Measurements from ENCODE around the gene SCAF1.

SCAF1 gene, protein sequence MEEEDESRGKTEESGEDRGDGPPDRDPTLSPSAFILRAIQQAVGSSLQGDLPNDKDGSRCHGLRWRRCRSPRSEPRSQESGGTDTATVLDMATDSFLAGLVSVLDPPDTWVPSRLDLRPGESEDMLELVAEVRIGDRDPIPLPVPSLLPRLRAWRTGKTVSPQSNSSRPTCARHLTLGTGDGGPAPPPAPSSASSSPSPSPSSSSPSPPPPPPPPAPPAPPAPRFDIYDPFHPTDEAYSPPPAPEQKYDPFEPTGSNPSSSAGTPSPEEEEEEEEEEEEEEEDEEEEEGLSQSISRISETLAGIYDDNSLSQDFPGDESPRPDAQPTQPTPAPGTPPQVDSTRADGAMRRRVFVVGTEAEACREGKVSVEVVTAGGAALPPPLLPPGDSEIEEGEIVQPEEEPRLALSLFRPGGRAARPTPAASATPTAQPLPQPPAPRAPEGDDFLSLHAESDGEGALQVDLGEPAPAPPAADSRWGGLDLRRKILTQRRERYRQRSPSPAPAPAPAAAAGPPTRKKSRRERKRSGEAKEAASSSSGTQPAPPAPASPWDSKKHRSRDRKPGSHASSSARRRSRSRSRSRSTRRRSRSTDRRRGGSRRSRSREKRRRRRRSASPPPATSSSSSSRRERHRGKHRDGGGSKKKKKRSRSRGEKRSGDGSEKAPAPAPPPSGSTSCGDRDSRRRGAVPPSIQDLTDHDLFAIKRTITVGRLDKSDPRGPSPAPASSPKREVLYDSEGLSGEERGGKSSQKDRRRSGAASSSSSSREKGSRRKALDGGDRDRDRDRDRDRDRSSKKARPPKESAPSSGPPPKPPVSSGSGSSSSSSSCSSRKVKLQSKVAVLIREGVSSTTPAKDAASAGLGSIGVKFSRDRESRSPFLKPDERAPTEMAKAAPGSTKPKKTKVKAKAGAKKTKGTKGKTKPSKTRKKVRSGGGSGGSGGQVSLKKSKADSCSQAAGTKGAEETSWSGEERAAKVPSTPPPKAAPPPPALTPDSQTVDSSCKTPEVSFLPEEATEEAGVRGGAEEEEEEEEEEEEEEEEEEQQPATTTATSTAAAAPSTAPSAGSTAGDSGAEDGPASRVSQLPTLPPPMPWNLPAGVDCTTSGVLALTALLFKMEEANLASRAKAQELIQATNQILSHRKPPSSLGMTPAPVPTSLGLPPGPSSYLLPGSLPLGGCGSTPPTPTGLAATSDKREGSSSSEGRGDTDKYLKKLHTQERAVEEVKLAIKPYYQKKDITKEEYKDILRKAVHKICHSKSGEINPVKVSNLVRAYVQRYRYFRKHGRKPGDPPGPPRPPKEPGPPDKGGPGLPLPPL

DNA sequence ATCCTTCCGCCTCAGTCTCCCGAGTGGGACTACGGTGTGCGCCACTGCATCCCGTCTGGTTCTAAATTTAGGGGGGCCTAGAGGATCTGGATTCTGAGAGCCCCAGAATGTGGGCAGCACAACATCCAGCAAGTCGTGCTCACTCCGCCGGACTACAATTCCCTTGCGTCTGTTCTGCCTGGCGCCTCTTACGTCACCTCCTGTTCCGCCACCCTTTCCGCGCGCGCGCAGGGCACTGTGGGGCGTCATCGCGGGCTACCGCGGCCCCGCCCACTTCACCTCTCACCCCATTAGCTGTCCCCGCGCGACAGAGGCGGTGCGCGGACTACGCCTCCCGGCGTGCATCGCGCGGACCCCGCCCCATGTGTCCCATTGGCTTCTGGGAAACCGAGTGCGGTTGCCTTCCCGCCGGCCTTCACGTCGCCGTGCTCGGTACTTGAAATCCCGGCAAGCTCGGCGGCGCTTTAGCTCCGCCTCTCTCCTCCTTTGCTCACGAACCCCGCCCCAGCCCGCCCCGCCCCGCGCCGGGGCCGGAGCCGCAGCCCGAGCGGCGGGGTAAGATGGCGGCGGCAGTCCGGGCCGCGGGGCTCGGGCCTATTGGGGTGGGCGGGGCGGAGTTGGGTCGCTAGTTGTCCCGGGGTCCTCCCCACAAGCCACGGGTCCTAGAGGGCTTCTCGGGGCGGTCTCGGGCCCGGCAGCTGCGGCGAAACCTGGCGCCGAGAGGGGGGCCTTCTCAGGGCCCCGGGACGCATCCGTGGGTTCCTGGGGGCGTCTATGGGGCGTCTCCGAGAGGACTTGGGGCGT lies at the start of gene SCAF1:
Gene SCAF1, plus strand, starts transcription at position 522 of the 804 bp plus-strand sequence. CDS start 2,818 bp downstream, outside the sequence.
- DNase-seq = peak; percentile 98

DNA sequence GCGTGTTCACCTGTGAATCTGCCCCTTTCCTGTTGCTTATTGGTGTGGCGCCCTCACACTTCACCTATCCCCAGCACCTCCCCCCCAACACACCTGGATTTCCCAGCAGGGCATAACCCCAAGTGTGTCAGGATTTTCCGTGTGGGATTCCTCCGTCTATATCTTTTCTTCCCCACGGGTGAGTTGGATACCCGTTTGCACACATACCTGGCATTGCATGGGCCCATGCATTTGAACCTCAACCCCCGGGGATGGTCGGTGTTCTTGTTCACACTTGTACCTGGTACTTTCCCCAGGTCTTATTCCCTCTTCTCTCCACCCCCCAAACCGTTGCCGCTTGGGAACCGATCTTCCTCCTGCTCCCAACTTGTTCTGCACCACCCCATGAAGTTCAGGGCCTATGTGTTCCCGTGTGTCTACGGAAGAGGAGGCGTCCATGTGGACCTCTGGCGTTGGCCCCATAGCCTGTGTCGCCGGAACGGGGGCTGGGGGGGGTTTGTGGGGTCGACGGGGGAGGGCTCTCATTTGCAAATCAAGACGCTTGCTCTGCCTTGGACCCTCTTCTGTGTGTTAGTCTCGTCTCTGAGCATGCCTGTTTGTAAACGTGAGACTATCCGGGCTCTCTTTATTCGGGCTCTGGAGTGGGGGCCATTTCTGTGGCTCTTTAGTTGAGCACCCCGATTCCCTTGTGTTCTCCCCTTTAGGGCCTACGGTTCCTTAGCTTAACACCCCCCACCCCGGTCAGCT lies 49.4 kb upstream of the SCAF1 start:
- no peak for DNase-seq

DNA sequence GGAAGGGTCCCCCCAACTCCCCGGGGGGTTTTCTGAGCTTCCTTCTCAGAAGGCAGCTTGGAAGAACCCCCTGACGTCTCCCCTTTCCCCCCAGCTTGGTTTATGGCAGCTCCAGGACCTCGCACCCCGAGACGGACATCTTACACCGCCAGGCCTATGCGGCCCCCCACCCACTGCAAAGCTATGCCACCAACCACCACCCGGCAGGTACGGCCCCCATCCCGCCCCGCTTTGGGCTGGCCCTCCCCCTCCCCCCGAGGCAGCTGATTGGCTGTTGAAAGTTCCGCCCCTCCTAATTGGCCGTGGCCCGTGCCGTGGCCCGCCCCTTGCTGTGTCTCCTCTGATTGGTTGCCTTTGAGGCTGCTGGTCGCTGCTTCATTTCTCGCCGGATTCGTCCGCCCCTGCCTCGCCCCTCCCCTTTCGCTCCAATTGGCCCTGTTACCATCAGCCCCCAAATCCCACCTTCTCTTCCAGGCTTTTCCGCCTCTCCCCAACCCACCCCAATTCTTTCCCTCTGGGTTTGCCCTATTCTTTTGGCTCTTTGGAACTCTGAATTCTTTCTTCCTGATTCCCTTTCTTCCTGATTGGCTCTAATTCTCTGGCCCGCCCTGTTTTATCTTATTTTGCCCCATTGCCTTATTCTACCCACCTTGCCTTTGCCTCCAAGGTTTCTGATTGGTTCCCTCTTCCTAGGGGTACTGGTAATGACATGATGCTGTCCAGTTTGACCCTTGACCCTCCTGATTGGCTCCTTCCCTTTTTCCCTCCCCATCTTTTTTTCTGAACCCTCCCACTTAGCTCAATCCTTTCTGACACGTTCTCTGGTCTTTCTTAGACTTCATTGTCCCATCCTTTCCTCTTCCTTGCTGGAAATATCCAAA lies 48.5 kb upstream of the SCAF1 start:
- DNase-seq = peak; percentile 11

DNA sequence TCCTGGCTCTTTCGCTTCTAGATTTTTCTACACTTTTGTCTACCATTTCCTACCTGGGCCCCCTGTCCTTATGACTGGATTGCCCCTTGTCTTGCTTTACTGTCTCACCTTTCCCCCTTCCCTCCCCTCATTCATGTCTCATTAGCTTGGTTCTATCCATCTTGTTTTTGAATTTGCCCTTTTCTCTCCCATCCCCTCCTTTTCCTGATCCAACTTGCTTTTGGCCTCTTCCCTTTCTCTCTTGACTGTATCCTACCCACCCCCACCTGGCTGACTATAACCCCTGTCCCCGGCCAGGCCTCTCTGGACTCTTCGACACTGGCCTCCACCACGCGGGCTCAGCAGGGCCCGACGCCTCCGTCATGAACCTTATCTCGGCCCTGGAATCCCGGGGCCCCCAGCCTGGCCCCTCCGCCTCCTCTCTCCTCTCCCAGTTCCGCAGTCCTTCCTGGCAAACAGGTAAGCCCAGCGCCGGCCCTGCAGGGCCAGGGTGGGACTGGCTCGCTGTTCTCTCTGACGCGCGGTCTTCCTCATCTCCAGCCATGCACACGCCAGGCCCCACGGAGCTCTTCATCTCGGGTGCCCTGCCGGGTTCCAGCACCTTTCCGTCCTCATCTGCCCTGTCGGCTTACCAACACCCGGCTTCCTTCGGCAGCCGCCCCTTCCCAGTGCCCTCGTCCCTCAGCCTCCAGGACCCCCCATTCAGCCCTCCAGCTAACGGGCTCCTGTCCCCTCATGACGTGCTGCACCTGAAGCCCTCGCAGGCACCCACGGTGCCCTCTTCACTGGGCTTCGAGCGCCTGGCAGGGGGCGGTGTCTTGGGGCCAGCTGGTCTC lies 47.6 kb upstream of the SCAF1 start:
- no peak for DNase-seq

DNA sequence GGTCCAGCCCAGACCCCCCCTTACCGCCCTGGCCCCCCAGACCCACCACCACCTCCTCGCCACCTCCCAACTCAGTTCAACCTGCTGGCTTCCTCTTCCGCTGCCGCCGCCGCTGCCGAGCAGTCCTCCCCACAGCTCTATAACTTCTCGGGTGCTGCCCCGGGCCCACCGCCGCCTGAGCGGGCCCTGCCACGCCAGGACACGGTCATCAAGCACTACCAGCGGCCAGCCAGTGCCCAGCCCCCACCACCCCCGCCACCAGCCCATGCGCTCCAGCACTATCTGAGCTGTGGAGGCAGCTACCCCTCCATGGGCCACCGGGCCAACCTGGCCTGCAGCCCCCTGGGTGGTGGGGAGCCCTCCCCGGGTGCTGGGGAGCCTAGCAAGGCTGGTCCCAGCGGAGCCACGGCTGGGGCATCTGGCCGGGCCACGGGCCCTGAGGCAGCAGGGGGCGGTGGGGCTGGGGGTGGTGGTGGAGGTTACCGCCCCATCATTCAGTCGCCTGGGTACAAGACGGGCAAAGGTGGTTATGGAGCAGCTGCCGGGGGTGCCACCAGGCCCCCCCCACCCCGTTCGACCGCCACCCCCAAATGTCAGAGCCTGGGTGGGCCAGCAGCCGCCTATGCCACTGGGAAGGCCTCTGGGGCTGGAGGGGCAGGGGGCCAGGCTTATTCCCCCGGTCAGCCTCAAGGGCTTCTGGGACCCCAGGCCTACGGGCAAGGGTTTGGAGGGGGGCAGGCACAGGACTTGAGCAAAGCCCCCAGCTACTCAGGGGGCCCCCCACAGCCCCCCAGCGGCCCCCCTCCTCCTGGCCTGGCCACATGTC lies 46.8 kb upstream of the SCAF1 start:
- DNase-seq = no peak

DNA sequence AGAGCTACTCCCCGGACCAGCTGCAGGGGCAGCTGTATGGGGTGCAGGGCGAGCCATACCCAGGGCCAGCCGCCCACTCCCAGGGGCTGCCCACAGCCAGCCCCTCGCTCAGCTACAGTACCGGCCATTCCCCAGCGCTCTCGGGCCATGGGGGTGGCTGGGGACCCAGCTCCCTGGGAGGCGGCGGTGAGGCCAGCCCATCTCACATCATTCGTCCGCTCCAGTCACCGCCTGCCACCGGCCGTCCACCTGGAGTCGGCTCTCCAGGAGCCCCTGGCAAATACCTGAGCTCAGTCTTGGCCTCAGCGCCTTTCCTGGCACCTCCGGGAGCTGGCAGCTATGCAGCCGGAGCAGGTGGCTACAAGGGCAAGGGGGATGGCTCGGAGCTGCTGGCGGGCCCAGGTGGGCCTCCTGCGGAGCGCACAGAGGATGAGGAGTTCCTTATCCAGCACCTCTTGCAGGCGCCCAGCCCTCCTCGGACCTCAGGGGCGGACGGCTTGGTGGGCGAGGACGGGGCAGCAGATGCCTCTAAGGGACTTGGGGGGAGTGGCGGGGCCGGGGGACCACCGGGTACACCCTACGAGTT lies 46.1 kb upstream of the SCAF1 start:
- DNase-seq = no peak

DNA sequence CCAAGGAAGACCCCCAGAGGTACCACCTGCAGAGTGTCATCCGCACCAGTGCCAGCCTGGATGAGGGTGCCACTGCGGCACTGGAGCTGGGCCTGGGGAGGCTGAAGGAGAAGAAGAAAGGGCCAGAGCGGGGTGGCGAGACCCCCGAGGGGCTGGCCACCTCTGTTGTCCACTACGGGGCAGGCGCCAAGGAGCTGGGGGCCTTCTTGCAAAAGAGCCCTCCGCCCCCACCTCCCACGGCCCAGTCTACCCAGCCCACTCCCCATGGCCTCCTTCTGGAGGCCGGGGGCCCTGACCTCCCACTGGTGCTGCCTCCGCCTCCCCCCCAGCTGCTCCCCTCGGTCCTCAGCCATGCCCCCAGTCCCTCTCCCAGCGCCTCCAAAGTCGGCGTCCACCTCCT lies 45.6 kb upstream of the SCAF1 start:
- no peak for DNase-seq

DNA sequence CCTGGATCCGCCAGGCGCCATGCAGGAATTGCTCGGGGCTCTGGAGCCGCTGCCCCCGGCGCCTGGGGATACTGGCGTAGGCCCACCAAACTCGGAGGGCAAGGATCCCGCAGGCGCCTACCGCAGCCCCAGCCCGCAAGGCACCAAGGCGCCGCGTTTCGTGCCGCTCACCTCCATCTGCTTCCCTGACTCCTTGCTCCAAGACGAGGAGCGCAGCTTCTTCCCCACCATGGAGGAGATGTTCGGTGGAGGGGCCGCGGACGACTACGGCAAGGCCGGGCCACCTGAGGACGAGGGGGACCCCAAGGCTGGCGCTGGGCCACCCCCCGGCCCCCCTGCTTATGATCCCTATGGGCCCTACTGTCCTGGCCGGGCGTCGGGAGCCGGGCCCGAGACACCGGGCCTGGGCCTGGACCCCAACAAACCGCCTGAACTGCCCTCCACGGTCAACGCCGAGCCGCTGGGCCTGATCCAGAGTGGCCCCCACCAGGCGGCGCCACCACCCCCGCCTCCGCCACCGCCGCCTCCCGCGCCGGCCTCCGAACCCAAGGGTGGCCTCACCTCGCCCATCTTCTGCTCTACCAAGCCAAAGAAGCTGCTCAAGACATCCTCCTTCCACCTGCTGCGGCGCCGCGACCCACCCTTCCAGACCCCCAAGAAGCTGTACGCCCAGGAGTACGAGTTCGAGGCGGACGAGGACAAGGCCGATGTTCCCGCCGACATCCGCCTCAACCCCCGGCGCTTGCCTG lies 44.9 kb upstream of the SCAF1 start:
- no peak for DNase-seq

DNA sequence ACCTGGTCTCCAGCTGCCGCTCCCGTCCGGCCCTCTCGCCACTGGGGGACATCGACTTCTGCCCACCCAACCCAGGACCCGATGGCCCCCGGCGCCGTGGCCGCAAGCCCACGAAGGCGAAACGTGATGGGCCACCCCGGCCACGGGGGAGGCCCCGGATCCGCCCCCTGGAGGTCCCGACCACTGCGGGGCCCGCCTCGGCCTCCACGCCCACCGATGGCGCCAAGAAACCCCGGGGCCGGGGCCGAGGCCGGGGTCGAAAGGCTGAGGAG lies 44.4 kb upstream of the SCAF1 start:
- no peak for DNase-seq

DNA sequence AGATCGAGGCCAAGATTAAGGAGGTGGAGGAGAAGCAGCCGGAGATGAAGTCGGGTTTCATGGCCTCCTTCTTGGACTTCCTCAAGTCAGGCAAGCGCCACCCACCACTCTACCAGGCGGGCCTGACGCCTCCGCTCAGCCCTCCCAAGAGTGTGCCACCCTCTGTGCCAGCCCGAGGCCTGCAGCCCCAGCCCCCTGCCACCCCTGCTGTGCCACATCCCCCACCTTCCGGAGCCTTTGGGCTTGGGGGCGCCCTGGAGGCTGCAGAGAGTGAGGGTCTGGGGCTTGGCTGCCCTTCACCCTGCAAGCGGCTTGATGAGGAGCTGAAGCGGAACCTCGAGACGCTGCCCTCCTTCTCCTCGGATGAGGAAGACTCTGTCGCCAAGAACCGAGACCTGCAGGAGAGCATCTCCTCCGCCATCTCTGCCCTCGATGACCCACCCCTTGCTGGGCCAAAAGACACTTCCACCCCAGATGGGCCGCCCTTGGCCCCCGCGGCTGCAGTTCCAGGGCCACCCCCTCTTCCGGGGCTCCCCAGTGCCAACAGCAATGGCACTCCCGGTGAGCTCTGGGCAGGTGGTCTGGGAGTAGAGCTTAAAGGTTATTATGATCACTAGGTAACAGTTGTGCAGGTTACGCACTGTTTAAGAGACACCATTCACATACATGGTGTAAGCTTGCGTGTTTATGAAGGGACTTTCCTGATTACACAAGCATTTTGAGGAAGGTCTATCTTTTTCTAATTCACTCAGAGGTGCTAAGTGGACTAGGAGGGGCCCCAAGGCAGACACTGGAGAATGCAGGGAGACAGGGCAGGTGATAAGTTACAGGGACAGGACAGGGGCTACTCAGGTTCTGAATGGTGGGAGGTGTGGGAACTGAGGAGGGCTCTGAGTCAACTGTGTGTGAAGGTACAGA lies 42.4 kb upstream of the SCAF1 start:
- DNase-seq = no peak

DNA sequence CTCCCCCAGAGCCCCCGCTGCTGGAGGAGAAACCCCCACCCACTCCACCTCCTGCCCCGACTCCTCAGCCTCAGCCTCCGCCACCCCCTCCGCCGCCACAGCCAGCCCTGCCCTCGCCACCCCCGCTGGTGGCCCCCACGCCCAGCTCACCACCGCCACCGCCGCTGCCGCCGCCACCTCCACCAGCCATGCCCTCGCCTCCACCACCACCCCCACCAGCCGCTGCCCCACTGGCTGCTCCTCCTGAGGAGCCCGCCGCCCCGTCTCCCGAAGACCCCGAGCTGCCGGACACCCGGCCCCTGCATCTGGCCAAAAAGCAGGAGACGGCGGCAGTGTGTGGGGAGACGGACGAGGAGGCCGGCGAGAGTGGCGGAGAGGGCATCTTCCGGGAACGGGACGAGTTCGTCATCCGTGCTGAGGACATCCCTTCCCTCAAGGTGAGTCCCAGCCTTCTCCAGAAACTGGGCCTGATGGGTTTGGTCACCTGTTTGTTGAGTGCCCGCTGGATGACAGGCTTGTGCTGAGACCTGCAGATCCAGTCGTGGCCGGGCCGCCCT lies 40.4 kb upstream of the SCAF1 start:
- no peak for DNase-seq

DNA sequence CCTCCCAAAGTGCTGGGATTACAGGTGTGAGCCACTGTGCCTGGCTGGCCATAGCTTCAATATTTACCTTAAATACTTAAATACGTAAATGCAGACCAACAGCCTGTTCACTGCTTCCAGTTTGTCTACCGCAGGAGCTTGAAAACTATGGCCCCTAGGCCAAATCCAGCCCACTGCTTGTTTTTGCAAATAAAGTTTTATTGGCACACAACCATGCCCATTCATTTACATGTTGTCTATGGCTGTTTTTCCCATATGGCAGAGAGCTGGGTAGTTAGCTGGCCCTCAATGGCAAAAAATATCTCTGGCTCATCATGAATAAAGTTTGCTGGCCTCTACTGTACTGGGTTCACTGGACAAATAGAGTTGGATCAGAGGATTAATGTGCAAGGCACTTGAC lies 39.2 kb upstream of the SCAF1 start:
- DNase-seq = no peak

DNA sequence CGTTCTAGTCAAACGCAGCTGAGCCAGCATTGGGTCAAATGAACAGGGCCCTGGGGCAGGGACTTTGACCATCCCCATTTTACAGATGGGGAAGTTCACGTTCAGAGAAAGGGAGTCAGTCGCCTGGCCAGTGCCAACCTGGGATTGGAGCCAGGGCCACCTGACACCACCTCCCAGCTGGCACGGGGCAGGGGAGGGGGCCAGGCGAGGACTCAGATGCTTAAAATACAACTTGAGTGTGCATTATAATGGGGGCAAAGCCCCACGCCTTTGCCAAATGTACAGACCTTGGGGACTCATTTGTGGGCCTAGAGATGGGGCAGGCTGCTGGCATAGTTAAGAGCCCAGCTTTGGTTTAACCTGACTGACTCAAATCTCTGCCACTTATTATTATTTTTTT lies 36.4 kb upstream of the SCAF1 start:
- no peak for DNase-seq

DNA sequence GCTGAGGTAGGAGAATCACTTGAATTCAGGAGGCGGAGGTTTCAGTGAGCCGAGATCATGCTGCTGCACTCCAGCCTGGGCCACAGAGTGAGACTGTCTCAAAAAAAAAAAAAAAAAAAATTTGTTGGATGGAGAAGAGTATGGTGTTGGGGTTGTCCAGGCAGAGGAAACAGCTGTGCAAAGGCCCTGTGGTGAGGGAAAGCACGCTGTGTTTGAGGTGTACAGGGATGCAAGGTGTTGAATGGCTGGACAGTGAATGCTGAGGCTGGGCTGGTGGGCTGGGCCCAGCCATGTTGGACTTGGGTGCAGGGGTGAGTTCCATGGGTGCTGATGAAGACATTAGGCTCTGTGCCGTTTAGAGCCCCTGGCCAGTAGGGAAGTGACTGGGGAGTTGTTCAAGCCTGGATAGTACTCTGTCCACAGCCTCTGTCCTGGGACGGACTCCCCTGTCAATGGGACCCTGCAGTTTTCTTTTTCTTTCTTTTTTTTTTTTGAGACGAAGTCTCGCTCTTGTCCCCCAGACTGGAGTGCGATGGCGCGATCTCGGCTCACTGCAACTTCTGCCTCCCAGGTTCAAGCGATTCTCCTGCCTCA lies 32.4 kb upstream of the SCAF1 start:
- DNase-seq = no peak

DNA sequence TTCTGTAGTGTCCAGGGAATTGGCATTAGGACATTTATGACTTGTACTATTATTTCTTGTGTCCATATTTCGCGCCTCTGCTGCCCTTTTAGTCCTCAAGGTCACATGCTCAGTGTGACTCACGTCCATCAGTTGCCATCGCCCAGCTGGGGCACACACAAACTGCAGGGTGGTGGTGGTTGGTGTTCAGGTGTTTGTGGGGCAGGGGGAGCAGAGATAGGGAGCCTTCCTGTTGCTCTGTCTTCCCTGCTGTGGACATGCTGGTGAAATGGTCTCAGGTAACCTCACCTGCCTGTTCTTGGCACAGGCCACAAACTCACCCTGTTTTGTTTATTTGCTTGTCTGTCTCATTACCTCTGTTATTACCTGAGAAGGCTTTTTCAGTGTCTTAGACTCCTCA lies 28.6 kb upstream of the SCAF1 start:
- no peak for DNase-seq

Data from NCI-H345 (cell line).